Dedifferentiated amniotic fluid mesenchymal stem cell (primary cell): Measurements from ENCODE around the gene SSTR3.
A peak's percentile ranks its signal among the peaks of the same experiment; 100 is the strongest.

ENCODE experiments used
- DNase-seq: peaks from one replicate; pipeline ENCODE4 v3.0.0-alpha.2; 2016; ENCODE audit errors: extremely low spot score

SSTR3 gene

GRCh38 chr22:37196539-37197450 is 15.5 kb downstream of the SSTR3 start:
- peak; percentile 70 for DNase-seq

- DNase-seq: no peak
These were observed 16.4 kb downstream of the SSTR3 start for GRCh38 chr22:37195921-37196320.

GRCh38 chr22:37194750-37195149 is 17.5 kb downstream of the SSTR3 start:
- DNase-seq: no peak

GRCh38 chr22:37193629-37194191 is 18.6 kb downstream of the SSTR3 start:
- no peak for DNase-seq

GRCh38 chr22:37192741-37193140 is 19.5 kb downstream of the SSTR3 start:
- DNase-seq: no peak

- DNase-seq: no peak
These were observed 20.1 kb downstream of the SSTR3 start for GRCh38 chr22:37192204-37192603.

DNA sequence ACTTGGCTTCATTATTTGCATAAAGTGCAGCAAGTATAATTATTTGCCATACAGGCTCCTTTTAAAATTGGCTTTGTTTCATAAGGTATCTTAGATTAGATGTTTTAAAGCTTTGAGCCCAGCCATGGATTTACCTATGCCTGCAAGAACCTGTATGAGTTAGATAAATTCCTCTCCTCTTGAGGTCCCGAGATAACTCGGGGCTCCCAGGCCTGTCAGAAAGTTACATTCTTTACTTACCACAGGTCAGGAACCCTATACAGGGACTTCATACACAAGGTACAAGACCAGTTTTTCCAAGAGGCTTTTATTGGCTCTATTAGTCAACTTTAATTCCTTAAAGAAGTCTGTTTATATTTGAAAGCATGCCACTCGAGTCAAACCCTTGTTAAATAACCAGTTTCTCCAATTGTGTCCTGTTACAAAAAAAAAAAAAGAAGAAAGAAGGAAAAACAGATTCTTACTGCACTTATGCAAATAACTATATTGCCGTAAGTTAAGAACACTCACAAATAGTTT is 22.0 kb downstream of the SSTR3 start:
- no peak for DNase-seq

DNA sequence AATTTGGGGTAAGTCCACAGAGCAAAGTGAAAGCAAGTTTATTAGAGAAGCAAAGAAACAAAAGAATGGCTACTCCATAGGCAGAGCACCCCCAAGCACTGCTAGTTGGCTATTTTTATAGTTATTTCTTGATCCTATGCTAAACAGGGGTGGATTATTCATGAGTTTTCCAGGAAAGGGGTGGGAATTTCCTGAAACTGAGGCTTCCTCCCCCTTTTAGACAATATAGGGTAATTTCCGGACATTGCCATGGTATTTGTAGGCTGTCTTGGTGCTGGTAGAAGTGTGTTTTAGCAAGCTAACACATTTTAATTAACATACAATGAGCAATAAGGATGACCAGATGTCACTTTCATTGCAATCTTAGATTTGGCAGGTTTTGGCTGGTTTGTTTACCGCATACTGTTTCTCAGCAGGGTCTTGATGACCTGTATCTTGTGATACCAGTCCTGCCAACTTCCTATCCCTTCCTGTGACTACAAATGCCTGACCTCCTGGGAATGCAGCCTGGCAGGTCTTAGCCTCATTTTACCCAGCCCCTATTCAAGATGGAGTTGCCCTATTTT is 23.3 kb downstream of the SSTR3 start:
- no peak for DNase-seq

DNA sequence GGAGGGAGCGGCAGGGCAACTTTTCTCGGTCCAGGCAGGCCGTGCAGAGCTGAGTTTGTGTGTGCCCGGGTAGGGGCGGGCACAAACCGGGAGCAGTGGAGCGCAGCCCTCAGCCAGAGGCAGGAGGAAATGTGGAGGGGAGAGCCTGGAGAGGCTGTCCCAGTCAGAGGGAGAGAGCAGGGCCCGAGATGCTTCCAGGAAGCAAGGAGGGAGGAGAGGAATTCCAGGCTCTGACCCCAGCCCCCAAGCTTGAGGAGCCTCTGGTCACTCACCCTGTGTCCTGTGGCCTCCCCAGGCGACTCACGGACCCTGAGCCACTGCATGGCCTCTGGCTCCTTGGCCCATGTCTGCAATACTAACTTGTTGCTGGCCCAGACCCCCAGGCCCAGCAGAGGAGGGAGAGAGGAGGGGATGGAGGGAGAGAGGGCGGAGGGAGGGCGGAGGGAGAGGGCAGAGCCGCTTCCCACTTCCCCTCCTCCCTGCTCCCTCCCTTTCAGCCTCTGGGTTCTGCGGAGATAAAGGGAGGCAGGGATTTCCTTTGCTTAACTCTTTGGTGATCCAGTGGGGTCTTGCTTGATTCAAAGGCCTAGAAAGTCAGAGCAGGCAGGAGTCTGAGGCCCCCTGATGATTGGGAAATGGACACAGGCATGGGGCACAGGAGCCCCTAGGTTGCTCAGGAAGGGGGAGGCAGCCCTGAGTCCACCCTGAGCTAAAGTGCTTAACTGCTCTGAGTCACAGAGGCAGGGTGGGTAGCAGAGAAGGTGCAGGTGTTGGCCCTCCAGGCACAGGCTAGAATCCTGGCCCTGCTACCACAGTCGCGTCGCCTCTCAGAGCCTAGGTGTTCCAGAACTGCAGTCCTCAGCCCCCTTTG is 24.2 kb downstream of the SSTR3 start, which contains the start of gene C1QTNF6:
C1QTNF6 (minus strand) TSS at position 357 of the 871 bp plus-strand sequence; CDS start at position 323, 34 bp downstream.
- no peak for DNase-seq

GRCh38 chr22:37187552-37187890 is 24.8 kb downstream of the SSTR3 start:
- DNase-seq: no peak

GRCh38 chr22:37186997-37187522 is 25.2 kb downstream of the SSTR3 start:
- no peak for DNase-seq

GRCh38 chr22:37186228-37186996 is 25.9 kb downstream of the SSTR3 start:
- no peak for DNase-seq

DNA sequence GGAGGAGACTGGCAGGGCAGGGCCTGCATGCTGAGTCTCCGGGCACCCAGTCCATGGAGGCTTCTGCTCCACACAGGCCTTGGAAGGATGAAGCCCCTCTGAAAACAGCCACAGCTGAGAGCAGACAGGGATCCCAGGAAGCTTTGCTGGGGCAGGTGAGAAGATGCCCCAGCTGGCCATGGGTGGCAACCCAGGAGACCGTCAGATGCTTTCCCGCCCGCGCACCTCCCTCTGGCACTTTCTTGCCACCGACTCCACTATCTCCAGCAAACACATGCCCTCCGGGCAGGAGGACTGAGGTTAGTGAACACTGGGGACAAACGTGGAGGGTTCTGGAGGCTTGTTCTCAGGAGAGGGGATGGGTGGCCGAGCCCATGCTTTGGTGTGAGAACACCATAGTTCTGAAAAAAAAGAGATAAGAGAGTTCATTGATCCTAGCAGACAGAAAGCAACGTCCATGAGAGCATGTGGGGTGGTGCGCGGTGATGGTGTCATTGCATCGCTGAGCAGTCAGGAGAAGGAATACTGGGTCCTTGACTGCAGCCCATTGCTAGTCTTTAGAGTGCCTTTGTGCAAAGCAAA is 26.5 kb downstream of the SSTR3 start:
- DNase-seq: no peak

- DNase-seq: no peak
These were observed 27.3 kb downstream of the SSTR3 start for GRCh38 chr22:37184816-37185541.

- no peak for DNase-seq
These were observed 27.9 kb downstream of the SSTR3 start for GRCh38 chr22:37184380-37184755.

DNA sequence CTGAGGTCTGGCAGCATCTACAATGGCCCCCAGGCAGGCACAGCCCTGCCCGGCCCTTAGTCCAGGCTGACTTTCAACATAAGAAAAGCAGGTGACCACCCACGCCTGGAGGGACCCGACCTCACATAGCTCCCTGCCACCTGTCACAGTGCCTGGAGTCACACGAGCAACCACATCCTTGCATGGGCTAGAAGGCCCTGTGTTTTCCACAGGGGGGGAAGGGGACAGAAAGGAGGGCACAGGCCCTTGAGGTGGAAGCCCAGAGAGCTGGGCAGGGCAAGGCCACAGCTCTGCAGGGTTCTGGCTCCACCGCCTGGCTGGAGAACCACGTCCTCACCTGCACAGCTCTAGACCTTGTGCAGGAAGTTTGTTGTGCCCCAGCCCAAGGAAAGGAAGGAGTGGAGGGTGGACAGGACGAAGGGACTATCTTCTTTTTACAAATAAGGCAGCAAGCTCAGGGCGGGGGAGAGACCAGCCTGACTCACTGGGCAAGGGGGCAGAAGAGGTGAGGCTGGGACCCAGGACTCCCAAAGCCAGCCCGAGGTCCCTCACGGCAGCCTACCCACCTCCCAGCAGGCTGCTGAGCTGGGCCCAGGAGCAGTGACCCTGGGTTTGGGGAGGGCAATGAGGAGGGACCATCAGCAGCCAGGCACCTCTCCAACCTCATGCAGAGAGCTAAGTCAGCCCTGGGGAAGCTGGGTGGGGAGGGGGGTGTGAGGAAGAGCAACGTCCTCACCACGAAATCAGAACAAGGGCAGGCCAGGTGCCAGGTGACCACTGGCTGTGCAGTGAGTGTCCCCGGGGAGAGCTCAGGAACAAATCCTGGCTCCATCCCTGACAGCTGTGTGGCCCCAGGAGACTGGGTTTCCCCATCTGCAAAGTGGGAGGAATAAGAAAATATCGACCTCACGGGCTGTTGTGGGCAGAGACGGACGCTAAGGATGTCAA is 28.6 kb downstream of the SSTR3 start:
- DNase-seq: no peak

- no peak for DNase-seq
These were observed 29.4 kb downstream of the SSTR3 start for GRCh38 chr22:37182949-37183245.

DNA sequence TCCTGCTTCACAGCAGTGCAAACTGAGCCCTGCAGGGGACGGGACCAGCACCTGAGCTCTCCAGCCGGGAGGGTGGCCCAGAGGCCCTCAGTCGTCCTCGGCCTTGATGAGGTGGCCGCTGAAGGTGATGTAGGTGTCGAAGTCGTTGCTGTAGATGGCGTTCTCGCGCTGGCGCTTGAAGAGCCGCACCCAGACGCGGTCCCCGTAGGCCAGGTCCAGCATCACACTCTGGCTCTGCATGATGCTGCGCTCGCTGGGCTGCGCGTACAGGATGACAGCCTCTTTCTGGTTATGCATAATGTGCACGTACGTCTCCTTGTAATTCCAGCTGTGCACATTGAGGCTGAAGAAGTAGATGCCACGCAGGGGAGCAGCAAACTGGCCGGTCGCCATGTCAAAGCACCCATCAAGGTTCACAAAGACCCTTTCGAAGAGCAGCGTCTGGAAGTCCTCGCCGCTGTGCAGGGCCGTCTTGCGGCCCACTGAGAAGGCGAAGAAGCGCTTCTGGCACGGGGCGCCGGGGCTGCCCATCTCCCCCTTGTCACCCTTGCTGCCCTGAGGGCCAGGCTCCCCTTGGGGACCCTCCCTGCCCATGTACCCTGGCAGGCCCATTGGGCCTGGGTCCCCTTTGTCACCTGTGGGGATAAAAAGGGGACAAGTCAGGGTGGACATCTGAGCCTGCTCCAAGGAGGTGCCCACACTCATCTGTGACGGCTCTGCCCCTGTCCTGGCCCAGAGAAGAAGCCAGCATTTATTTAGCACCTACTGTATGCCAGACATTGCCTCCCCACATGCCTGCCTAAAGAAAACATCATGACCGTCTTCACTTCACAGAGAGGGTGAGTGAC is 30.0 kb downstream of the SSTR3 start:
- DNase-seq: no peak
